HG02588 (cell line): ENCODE data around the gene RETREG2.

ENCODE experiments used
- ATAC-seq: cut with Tn5 transposase; IDR thresholded peaks from one replicate; pipeline ENCODE4 v1.9.1; 2021; ENCODE audit warnings: mild to moderate bottlenecking, moderate library complexity; ENCODE audit not compliant: unreplicated experiment

Gene RETREG2, protein sequence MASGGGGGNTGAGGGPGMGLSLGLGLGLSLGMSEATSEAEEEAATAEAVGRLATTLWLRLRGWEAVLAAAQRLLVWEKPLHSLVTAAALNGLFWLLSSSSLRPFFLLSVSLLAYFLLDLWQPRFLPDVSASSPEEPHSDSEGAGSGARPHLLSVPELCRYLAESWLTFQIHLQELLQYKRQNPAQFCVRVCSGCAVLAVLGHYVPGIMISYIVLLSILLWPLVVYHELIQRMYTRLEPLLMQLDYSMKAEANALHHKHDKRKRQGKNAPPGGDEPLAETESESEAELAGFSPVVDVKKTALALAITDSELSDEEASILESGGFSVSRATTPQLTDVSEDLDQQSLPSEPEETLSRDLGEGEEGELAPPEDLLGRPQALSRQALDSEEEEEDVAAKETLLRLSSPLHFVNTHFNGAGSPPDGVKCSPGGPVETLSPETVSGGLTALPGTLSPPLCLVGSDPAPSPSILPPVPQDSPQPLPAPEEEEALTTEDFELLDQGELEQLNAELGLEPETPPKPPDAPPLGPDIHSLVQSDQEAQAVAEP

DNA sequence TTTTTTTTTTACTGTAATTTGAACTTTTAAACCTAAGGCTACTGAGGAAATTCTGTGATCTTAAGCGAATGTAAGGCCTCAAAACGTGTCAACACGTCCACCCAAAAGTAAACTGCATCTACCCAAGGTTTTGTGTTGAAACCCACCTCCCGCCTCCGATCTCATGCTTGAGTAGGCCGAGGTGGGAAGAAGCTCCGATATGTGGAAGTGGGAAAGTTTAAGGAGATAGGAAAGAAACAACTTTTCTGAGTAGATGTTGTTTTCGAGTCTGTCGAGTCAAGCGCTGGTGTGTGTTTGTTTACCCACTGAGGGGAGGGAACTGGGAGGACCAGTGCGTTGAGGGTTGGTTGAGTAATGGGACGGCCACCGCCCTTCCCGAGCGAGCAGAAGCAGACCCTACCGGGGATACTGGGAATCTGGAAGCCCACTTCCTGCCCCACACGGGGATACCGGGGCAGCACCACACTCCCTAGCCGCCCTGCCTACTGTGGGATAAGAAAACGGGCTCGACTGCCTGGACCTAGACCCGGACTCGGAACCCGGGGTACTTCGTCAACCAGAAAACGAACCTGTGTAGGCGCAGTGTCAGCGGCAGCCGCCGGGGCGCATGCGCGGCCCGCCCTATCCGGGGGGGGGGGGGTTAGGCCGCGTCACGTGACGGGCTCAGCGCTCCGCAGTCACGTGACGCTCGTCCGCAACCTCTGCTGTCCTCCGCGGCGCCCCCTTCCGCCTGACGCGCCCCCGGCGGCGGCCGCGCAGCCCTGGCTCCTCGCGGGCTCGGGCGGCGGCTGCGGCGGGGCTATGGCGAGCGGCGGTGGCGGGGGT lies at the start of gene RETREG2:
RETREG2 (plus strand) TSS at position 724 of the 825 bp plus-strand sequence; CDS start at position 802, 78 bp downstream.
- ATAC-seq: peak; percentile 42

DNA sequence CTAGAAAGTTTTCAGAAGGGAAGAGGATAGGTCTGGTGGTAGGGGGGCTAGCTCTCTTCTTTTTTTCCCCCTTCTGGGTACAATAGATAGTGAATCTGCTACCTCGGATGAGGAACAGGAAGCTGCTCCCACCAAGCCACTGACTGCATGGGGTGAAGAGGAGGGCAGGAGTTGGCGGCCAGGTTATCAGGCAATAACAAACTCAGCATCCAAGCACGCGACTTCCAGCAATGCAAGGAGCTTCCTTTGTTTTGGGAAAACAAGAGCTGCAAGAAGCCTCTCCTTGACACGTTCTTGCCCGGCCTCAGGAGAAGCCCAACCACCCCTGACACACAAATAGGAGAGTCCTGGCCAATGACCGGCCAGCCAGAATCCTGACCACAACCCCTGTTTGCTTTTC lies 49.7 kb upstream of the RETREG2 start:
- no peak for ATAC-seq

DNA sequence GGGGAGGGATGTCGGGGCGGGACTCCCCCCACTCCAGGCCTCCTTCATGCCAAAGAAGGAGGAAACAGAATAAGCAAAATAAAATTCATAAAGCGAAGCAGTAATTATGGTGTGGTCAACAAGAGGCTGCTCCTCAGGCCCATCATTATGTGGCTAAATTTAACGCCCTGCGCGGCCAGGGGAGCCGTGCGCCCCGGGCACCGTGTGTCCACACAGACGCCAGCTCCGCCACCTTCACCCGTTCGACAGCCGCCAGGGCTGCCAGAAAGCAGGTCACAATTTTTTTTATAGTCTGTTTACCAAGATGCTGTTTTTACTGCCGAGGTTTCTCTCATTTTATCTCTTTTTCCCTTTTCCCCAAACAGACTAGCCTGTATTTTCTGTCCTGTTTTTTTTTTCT lies 48.5 kb upstream of the RETREG2 start:
- no peak for ATAC-seq

DNA sequence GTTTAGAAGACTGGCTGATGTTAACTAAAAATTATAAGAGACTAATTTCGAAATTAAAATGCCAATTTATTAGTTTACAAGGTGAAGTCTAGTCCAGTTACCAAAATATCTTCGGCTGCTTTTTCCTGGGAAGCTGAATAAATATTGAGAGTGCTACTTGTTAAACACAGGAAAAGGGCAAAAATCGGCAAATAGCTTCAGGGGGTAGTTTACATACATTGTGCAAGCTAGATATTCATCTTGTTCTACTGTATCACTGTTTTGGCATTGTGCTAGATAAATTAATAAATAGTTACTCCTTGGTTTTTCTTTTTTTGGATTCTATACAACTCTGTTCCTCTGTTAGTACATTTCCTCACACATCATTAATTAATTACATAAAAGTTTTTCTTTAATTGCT lies 46.7 kb upstream of the RETREG2 start:
- no peak for ATAC-seq

DNA sequence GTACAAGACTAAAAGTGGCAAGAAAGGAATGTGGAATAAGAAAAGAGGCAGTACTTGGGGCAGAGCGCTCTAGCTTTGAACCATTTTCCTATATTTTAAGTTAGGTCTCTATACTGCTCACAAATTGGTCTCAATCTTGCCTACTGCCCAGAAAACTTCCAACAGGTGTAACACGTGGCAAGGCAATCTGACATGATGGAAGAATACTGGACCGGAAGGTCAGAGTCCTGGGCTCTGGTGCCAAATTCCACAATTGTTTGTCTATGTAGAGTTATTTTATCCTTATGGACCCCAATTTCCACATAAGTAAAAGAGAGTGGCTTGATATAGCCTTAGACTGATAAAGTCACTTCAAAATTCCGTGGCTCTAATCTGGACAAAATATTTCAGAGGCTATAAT lies 46.3 kb upstream of the RETREG2 start:
- ATAC-seq: no peak

DNA sequence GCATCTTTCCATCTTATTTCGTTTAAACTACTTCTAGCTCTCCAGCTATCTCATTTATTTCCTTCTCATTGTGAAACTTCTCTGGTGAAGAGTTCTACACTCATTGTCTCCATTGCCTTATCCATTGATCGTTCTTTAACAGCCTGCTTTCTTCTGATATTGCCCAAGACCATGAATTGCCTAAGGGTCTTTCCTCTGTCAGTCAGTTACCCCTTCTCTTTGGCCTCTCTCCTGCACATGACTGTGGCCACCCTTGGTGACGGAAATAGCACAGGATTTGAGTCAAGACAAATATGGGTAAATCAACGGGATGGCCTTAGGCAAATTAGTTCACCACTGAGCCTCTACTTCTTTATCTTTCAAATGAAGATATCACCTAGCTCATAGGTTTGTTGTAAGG lies 44.1 kb upstream of the RETREG2 start:
- ATAC-seq: no peak

DNA sequence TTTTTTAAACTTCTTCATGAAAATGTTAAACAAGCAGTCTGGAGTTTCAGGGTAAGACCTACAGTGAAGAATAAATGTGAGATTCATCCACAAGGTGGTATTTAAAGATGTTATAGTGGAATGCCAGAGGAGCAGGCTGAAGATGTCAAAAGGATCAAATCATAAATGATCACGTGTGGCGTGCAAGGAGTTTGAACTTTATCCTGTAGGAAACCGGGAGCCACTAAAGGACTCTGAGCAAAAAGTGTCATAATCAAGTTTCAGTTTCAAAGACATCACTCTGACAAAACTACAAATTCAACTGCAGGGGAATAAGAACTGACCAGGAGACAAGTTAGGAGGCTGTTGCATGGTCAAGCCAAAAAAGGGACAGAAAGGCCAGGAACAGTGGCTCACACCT lies 37.4 kb upstream of the RETREG2 start:
- ATAC-seq: no peak

DNA sequence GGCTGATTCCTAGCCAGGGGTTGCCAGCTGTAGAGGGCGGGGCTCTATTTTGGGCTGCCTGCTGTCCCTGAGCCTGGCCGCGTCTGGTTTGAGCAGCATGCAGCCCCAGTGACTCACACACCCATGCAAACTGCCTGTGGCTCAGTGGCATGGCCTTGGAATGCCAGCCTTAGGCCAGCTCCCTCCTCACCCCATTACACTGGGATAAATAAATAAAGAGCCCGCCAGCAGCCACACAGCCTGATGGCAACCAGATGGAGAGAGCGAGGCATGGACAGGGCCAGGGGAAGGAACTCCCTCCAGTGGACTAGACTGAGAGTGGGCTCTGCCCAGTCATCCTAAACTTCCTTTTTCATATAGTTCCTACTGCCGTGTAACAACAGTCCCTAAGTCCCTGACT lies 35.7 kb upstream of the RETREG2 start:
- no peak for ATAC-seq

DNA sequence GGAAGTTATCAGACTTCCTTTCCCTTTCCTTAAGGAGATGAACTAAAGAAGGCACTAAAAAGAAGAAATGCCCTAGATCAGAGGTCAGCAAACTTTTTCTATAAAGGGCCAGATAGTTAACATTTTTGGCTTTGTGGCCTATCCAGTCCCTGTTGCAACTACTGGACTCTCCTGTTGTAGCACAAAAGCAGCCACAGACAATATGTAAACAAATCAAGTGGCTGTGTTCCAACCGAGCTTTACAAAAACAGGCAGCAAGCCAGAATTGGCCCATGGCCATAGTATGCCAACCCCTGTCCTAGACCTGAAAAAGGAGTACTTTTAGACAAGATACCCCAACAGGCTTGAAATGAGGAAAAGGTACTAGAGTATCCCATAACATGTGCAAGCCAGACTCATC lies 28.4 kb upstream of the RETREG2 start:
- ATAC-seq: no peak

DNA sequence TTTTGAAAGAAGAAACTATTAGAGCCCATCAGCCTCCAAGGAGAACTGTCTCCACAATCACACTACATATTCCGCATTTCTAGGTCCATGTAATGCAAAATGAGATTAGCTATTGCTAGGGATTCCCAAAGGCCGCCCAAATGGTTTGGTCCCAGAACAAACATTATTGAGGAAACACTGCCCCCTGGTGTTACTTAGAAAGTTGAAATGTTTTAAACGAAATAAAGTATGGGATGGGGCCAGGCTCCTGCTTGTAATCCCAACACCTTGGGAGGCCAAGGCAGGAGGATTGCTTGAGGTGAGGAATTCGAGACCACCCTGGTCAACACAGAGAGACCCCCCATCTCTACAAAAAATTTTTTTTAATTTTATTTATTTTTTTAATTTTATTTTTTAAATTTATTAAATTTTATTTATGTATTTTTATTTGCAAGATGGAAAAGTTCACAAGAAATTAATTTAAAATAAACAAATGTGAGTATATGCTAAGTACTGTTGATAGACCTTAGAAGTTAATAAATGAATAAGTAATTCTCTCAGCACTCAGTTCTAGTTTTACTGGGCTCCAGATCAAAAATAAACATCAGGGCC lies 22.9 kb upstream of the RETREG2 start:
- no peak for ATAC-seq

DNA sequence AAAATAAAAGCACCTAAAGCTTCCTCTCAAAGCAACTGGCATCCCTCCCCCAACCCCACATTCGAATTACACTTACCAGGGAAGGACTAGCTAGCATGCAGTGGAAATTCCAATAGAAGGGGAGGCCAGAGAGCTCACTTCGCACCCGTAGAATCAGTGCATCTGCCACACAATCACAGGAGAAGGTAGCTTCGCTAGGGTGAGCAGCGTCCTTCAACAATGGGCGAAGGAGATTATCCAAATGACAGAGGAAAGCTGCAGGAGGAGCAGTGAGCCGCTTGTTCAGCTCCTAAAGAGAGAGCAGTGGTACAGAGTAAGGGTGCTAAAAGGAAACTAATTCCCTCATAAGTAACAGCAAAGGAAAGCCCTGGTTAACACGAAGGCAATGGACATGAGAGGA lies 20.7 kb upstream of the RETREG2 start:
- ATAC-seq: no peak

DNA sequence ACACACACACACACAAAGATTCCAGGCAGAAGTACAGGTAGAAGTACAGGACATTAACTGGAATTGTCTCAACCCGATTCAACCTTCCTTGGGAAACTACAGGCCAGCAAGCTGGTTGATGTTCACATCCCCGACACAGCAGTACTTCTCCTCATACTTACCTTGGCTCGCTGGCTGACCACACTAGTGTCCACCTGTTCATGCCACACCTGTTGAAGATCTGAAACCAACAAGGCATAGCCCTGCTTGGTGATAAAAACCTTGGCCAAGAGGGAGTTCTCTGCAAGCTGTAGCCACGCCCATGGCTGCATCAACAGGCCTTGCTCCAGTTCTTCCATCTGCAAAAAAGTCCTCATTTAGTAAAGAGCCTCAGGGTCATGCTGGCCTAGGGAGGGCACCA lies 20.1 kb upstream of the RETREG2 start:
- ATAC-seq: no peak

DNA sequence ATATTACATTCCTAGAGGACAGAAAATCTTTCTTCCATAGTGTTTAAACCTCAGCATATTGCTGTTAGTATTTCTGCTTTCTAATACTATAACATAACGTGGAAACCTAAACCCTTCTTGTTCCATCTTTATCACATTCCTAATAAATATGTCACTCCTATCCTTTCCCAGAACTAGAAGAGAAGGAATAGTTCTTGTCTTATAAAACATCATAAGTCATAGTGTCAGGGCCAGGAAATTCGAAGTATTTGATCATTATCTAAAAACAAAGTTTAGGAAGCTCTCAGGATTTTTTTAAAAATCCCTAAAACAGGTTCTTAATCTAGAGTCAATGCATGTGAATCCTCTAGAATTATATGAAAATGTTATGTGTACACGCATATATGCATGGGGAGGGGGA lies 19.5 kb upstream of the RETREG2 start:
- no peak for ATAC-seq

DNA sequence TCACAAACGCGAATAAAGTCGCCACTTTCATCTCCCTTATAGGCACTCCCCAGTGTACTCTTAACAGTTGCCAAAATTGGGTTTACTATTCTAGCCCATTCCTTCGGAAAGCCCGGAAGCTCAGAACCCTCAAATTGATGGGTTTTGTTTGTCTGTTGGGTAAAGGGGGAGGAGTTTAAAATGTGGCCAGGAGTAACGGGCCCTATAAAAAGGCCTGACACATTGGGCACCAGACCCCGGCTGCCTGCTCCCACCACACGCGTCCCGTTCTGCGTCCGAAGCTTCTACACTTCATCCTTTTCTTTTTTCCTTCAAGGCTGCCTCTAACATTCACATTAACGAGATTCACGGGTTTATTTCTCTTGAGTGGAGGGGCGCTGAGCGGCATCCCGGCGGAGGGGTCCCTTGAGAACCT lies 18.3 kb upstream of the RETREG2 start:
- no peak for ATAC-seq

DNA sequence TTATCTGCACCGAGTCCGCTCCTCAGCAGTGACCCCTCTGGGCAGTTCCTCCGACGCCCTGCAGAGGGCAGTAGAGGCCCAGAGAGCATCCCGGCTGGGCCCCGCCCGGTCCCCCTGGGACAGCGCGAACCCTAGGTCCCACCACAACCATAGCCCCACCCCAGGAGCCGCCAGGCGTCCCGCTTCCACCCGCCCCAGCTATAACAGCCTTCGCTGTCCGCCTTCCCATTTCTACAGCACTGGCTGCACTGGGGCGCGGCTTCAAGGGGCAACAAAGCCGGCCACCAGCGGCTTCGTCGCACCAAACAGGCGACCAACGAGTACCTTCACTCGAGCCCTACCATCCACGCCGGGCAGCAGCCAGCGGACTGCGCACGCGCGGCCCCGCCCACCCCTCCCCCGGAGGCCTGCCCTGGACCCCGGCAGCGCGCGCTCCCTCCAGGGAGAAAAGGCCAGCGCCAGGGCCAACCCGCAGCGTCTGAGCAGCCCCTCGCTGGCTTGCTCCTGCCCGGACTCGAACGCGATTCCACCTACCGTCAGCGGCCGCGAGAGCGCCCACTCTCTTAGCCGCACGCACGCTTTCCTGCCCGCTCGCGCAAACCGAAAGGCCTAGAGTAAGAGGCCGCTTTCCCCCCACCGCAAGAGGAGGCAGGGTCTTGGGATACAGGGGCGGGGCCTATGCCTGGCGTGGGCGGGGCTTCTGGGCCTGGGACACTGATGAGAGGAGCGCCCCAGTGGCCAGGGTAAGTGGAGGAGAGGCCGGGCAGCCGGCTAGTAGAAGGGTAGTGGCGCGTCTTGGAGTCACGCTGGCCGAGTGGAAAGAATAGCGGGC lies 17.7 kb upstream of the RETREG2 start, which contains the start of gene NHEJ1:
NHEJ1 (minus strand) TSS at position 630 of the 832 bp plus-strand sequence. CDS start 2,453 bp downstream, outside the sequence.
- peak; percentile 81 for ATAC-seq

DNA sequence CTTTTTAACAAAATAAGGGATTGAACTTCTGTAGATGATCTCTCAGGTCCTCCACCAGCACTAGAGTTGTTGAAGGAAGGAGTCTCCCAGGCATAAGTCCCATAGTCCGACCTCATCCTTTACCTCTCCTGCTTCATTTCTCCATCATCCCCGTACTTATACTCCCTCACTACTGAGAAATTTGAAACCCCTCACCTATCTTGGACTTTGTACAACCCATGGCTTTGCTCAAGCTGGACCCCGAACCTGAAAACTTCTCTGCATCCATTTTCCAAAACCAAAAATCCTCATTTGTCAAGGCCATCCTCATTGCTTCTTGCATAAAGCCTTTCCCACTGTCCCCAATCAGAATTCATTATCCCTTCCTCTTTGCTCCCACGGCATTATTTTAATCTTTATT lies 17.0 kb upstream of the RETREG2 start:
- ATAC-seq: no peak

DNA sequence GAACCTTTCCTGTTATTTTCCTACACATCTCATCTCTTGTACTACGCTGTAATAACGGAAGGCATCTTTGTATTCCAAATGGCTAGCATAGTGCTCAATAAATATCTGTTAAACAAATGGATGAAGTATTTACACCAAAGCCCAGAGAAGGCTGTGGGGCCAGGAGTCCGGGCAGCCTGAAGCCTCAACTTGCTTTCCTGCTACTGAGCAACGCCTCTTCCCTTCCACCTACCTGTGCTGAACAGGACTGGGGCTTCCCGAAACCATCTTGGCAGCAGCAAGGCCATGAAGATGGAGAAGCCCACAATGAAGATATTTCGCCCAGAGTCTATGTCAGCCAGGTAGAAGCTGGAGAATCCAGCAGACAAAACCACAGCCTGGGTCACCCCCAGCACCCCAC lies 14.9 kb upstream of the RETREG2 start:
- no peak for ATAC-seq

DNA sequence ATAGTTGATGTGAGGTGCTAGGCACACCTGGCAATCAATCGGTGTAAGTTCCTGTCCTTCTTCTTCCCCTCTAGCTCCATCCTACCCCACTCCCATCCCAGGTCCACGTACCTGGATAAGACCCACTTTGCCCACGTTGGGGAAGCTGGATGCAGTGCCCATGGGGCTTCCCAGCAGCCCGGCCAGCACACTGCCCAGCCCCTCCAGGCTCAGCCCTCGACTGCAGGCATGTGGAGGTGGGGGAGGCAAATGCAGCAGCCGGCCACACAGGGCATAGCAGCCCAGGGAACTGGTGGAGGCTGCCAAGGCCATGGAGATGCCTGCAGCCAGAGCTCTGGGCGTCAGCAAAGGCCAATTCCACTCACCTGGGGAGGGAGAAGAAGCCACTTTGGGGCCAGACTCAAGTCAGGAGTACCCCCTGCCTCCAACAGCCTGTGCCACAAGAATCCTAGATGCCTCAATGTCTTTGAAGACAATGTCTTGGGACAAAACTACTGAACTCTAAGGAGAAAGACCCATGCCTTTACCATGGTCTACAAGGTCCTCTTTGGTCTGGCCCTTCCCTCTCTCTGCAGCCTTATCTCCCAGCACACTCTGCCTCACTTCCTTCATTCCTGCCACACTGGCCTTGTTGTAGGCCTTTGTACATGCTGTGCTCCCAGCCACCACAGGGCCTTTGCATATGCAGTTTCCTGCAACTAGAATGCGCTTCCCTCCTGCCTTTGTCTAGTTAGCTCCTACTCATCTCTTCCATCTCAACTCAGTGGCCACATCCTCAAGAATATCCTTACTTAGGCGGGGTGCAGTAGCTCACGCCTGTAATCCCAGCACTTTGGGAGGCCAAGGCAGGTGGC lies 12.8 kb upstream of the RETREG2 start:
- ATAC-seq: no peak

DNA sequence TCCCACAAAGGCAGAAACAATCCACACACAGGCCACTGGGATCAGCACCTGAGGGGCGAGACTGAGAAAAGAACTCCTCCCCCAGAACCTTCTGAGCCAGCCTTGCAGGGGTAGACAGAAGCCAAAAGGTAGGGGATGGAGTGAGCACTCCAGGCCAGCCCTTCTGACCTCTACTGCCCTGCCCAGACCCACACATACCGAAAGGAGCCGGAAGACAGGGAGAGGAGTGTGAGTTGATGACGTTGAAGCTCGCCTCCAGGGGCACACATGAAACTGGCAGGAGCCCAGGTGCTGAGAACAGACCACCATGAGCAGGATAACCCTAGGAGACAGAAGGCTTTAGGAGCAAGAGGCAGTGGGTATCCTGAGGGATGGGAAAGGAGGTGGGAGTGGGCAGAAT lies 10.1 kb upstream of the RETREG2 start:
- no peak for ATAC-seq

DNA sequence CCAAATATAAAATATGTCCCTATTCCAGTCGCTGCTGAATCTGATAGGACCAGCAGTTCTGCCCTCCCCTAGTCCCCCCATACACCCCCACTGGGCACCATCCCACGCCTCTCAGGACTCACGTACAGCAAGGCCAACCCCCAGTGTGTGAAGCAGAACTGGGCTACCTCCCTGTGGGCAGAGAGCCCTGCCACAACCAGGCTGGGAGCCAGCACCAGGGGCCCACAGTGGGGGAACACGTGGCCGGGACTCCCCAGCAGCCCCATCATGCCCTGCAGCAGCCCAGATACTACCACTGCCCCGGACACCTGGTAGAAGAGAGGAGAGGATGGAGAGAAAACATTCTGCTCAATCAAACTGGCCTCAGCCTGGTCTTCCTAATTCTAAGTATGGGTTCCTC lies 9.5 kb upstream of the RETREG2 start:
- no peak for ATAC-seq
